ENCODE data around the gene EML4.
"Not testable (repeated sequence)": the region's sequence is repeated elsewhere in the genome, so short reads cannot be mapped to it uniquely, and the experiment has no call there.

Gene EML4

GRCh38 chr2:42378415-42378814 lies 209.3 kb downstream of the EML4 start:
- no peak for TF ChIP-seq CTCF (IDR thresholded peaks at IDR 0.05; ENCODE audit: low read depth, low read length)
- H3K4me3 ChIP-seq (replicated peaks in 1 of 2; ENCODE audit: low read depth in 2 of 2, low read length in 2 of 2) = no peak overlapping the region
- no peak for DNase-seq (ENCODE audit: low read depth in 2 of 2)

- H3K4me3 ChIP-seq (replicated peaks in 1 of 2; ENCODE audit: low read depth in 2 of 2, low read length in 2 of 2); DNase-seq (ENCODE audit: low read depth in 2 of 2): not testable (repeated sequence)
These were observed 210.9 kb downstream of the EML4 start for GRCh38 chr2:42380026-42380425.

GRCh38 chr2:42382144-42382543 lies 213.0 kb downstream of the EML4 start:
- DNase-seq (ENCODE audit: low read depth in 2 of 2) = no peak
- H3K4me3 ChIP-seq (replicated peaks in 1 of 2; ENCODE audit: low read depth in 2 of 2, low read length in 2 of 2) = no peak overlapping the region
- TF ChIP-seq CTCF (IDR thresholded peaks at IDR 0.05; ENCODE audit: low read depth, low read length) = no peak
